ENCODE measurements around the gene PCDHGC4.

DNA sequence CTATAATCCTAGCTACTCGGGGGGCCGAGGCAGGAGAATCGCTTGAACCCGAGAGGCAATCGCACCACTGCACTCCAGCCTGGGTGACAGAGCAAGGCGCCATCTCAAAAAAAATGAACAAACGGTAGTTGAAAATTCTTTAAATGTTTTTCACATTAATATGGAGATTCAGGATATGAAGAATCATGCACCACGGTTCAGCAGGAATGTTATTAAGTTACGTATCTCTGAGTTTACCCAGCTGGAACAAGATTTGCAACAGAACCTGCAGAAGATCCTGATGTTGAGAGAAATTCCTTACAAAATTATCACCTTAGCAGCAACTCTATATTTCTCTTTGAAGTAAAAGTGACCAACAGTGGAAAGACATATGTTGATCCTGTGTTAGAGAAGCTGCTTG, 44.5 kb upstream of the PCDHGC4 start:
- TF ChIP-seq, protein P1, sequence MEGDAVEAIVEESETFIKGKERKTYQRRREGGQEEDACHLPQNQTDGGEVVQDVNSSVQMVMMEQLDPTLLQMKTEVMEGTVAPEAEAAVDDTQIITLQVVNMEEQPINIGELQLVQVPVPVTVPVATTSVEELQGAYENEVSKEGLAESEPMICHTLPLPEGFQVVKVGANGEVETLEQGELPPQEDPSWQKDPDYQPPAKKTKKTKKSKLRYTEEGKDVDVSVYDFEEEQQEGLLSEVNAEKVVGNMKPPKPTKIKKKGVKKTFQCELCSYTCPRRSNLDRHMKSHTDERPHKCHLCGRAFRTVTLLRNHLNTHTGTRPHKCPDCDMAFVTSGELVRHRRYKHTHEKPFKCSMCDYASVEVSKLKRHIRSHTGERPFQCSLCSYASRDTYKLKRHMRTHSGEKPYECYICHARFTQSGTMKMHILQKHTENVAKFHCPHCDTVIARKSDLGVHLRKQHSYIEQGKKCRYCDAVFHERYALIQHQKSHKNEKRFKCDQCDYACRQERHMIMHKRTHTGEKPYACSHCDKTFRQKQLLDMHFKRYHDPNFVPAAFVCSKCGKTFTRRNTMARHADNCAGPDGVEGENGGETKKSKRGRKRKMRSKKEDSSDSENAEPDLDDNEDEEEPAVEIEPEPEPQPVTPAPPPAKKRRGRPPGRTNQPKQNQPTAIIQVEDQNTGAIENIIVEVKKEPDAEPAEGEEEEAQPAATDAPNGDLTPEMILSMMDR (IDR thresholded peaks at IDR 0.05), result no peak
- TF ChIP-seq POLR2A (IDR thresholded peaks at IDR 0.05), result no peak

All from uterus (tissue), 2 donors.